Mucosa of descending colon (tissue), 3 donors: Measurements from ENCODE around the gene ZNF136. TPM values are rescaled to one million over a fixed set of nuclear protein-coding genes. Genes with fewer than 3 reads are reported as not detected.

Experiments
- ATAC-seq: fragments of 200-7000 bp; cut with Tn5 transposase; one replicate; pipeline ENCODE4 v1.9.1; 2020; ENCODE audit warnings: mild to moderate bottlenecking, moderate library complexity
- DNase-seq, 3 donors: peaks; one replicate each; pipeline ENCODE4 v3.0.0-alpha.2; 2020
- H3K36me3 ChIP-seq: fragments of 200-600 bp; one replicate; pipeline ENCODE4 v1.8.0; 2021; ENCODE audit warnings: low read depth, mild to moderate bottlenecking
- H3K4me1 ChIP-seq: fragments of 200-600 bp; one replicate; pipeline ENCODE4 v1.8.0; 2021; ENCODE audit warnings: low read depth, mild to moderate bottlenecking
- H3K4me3 ChIP-seq: fragments of 200-600 bp; one replicate; pipeline ENCODE4 v1.8.0; 2021; ENCODE audit warnings: mild to moderate bottlenecking
- H3K9me3 ChIP-seq: fragments of 200-600 bp; one replicate; pipeline ENCODE4 v1.8.0; 2021; ENCODE audit warnings: mild to moderate bottlenecking
- intact Hi-C, 2 donors: fragments of 100-400 bp; cut with DNase I in 1 of 2; cut with micrococcal nuclease in 1 of 2; formaldehyde crosslinking; loops; one replicate each; pipeline versions ENCODE4 v1.11.0 to v1.11.1; 2022; cut with DNase I, micrococcal nuclease
- total RNA-seq, 3 donors: library from RNA; stranded (reverse); fragmentation: NEBNext Ultra II Directional in 2 of 3; extraction: Animal tissue kit (Norgen Biotek cat#: 25700) in 2 of 3; gene quantifications; one replicate each; pipeline versions ENCODE4 v1.2.1 to v1.2.4, GENCODE V29; 2021 to 2023
- TF ChIP-seq, protein P1 (sequence below): fragments of 200-600 bp; IDR thresholded peaks from one replicate; pipeline ENCODE4 v1.8.0; 2022; ENCODE audit warnings: antibody characterized with exemption, mild to moderate bottlenecking
- donor health status: DM: no; HTN: no; CAD: no; lungs with moderate emphysema.
- donor health status: DM: no; HTN: no; CAD: no.
- donor health status: DM: no; HTN: yes; CAD: no.

ZNF136 gene
- total RNA-seq, 3 donors from 2014 or later = 6.3 to 12.1 (median 8.7) TPM

DNA sequence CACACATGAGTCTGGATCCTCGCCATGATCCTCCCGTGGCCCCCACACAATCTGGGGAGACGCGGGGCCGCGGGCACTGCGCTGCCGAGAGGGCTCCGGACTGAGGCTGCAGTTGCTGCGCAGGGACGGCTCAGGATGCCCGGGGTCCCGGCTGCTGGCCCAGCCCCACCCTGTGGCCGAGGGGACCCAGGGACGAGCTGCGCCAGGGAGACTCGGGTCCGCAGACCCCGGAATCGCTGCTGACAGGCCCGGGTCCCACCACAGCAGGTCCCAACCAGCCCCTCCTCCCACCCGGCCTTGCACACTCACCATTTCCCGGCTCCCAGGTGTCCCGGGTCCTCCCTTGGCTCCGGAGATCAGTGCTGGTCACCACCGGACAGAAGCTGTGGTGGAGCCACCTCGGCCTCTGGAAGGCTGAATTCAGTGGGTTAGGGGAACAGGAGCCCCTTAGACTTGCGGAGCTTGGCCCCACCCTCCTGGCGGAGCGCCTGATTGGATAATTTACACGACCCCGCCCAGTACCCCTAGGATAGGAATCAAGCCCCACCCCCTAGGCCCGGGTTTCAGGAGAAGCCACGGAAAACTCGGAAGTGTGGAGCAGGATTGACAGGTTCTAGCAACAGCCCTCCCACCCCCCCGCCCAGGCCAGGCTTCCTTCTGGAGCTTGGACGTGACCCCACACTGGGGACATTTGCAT, 74.4 kb downstream of the ZNF136 start:
- H3K9me3 ChIP-seq = peaks cover 7% of the 10 kb centered on the region
- DNase-seq (no peak), ATAC-seq (no peak)
- TF ChIP-seq, protein P1, sequence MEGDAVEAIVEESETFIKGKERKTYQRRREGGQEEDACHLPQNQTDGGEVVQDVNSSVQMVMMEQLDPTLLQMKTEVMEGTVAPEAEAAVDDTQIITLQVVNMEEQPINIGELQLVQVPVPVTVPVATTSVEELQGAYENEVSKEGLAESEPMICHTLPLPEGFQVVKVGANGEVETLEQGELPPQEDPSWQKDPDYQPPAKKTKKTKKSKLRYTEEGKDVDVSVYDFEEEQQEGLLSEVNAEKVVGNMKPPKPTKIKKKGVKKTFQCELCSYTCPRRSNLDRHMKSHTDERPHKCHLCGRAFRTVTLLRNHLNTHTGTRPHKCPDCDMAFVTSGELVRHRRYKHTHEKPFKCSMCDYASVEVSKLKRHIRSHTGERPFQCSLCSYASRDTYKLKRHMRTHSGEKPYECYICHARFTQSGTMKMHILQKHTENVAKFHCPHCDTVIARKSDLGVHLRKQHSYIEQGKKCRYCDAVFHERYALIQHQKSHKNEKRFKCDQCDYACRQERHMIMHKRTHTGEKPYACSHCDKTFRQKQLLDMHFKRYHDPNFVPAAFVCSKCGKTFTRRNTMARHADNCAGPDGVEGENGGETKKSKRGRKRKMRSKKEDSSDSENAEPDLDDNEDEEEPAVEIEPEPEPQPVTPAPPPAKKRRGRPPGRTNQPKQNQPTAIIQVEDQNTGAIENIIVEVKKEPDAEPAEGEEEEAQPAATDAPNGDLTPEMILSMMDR = no peak
- intact Hi-C loops = no loop called here
- no peaks in the 10 kb centered on the region for H3K4me1 ChIP-seq
- no peak overlapping the region for H3K4me3 ChIP-seq
- H3K36me3 ChIP-seq = no peaks in the 10 kb centered on the region

Other genes with a start within 250 kb of the ZNF136 start
- 10 to 100 TPM; 16.3 to 25.2 (median 17.1) TPM for gene ZNF700, start 238.0 kb upstream of the ZNF136 start, total RNA-seq
- 1 to 10 TPM; 4.7 to 8.9 (median 6.7) TPM for gene ZNF763, start 198.1 kb upstream of the ZNF136 start, total RNA-seq
- 1 to 10 TPM; 1.8 to 4.7 (median 2.5) TPM for gene ZNF433, start 127.4 kb upstream of the ZNF136 start, total RNA-seq
- gene ZNF878, start 110.1 kb upstream of the ZNF136 start, total RNA-seq = under 1 TPM; 0.19 to 0.26 (median 0.22) TPM
- gene ZNF844, start 98.4 kb upstream of the ZNF136 start, total RNA-seq = 10 to 100 TPM; 11.7 to 17.1 (median 15.2) TPM
- 1 to 10 TPM; 4.4 to 7.0 (median 6.0) TPM for gene ZNF20, start 22.7 kb upstream of the ZNF136 start, total RNA-seq
- 1 to 10 TPM; 3.1 to 8.0 (median 3.9) TPM for gene ZNF625, start 6.4 kb upstream of the ZNF136 start, total RNA-seq
- gene ZNF44, start 131.8 kb downstream of the ZNF136 start, total RNA-seq = 10 to 100 TPM; 17.8 to 22.8 (median 21.7) TPM
- gene ZNF563, start 170.5 kb downstream of the ZNF136 start, total RNA-seq = 1 to 10 TPM; 2.7 to 4.1 (median 4.0) TPM
- 1 to 10 TPM; 2.2 to 3.9 (median 2.5) TPM for gene ZNF442, start 202.6 kb downstream of the ZNF136 start, total RNA-seq
- gene ZNF799, start 238.2 kb downstream of the ZNF136 start, total RNA-seq = 1 to 10 TPM; 6.0 to 7.4 (median 7.3) TPM